ENCODE data around the gene NEURL3.
A peak's percentile ranks its signal among the peaks of the same experiment; 100 is the strongest.

DNA sequence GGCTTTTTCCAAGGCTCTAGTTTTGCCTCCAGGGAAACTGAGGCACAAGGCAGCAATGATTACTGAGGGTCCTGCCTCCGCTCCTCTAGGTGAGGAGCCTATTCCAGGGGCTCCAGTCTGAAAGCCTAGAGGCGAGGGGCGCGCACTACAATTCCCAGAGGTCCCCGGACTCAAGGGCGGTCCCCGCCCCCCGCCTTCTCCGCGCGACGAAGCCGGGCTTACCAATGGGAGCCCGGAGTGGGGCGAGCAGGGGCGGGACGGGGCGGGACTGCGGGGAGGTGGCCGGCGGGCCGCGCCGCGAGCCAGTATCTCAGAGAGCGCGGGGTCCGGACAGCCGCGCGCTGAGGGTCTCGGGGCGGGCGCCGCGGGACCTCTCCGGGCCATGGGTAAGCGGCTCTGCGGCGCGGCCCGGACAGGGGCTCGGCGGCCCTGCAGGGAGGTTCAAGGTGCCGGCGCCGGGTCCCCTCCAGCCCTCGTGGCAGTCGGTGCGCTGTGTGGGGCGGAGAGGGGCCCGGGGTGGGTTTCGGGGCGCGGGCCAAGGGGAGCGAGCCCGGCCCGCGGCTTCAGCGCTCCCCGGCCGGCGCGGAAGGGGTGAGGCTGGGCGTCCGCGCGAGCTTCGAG, 31.4 kb upstream of the NEURL3 start, which contains the start of gene ARID5A:
- TF ChIP-seq, protein P1, sequence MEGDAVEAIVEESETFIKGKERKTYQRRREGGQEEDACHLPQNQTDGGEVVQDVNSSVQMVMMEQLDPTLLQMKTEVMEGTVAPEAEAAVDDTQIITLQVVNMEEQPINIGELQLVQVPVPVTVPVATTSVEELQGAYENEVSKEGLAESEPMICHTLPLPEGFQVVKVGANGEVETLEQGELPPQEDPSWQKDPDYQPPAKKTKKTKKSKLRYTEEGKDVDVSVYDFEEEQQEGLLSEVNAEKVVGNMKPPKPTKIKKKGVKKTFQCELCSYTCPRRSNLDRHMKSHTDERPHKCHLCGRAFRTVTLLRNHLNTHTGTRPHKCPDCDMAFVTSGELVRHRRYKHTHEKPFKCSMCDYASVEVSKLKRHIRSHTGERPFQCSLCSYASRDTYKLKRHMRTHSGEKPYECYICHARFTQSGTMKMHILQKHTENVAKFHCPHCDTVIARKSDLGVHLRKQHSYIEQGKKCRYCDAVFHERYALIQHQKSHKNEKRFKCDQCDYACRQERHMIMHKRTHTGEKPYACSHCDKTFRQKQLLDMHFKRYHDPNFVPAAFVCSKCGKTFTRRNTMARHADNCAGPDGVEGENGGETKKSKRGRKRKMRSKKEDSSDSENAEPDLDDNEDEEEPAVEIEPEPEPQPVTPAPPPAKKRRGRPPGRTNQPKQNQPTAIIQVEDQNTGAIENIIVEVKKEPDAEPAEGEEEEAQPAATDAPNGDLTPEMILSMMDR (IDR thresholded peaks at IDR 0.05), result peak in 5 of 6 experiments; percentile 29 to 62 (median 51)
- TF ChIP-seq POLR2A (IDR thresholded peaks at IDR 0.05), result peak; percentile 77 to 92
